NCI-H146 treated with DMSO at 0.1 percent for 48 hours (cell line): ENCODE data around the gene ZP3.
"Not testable (repeated sequence)": the region's sequence is repeated elsewhere in the genome, so short reads cannot be mapped to it uniquely, and the experiment has no call there.

Experiments
- DNase-seq: peaks from one replicate; lab custom pipeline; 2025; ENCODE audit not compliant: unreplicated experiment; lab: John Stamatoyannopoulos, UW

Gene ZP3

DNA sequence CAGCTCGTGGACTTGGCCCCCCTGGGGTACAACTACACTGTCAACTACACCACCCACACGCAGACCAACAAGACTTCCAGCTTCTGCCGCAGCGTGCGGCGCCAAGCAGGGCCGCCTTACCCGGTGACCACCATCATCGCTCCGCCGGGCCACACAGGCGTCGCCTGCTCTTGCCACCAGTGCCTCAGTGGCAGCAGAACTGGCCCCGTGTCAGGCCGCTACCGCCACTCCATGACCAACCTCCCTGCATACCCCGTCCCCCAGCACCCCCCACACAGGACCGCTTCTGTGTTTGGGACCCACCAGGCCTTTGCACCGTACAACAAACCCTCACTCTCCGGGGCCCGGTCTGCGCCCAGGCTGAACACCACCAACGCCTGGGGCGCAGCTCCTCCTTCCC, 57.9 kb downstream of the ZP3 start:
- DNase-seq: not testable (repeated sequence)

DNA sequence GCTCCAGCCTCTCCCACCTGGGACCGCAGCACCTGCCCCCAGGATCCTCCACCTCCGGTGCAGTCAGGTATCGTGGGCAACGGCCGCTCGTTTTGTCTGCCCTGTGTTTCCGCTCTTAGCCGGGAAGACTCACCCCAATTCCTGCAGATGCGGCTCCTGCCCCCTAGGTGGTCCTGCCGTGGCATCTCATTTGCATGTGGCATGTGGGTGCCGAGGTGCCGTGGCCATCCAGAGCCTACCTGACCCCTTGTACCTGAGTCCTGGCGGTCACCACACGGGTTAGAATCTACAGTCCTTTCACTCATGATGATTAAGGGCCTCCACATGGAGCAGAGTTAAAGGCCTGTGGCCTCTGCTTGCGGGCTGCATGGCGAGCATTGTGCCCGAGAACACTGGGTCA, 58.3 kb downstream of the ZP3 start:
- not testable (repeated sequence) for DNase-seq

DNA sequence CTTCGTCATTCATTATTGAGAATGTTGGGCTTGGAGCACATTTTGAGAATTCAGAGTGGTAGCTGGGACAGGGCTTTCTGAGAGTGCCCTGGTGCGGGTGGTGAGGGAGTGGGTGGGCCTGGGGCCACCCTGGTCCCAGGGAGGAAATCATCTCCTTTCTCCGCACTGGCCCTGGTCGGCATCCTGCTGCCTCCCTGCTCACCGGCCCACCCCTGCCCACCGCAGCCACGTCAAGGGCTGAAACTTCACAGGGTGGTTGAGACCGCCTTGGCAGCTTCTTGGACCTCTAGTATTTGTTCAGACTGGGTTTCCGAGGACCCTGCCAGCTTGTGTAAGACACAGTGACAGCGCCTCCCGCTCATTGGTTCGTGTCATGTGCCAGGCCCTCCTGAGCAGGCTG, 59.7 kb downstream of the ZP3 start:
- DNase-seq: not testable (repeated sequence)

DNA sequence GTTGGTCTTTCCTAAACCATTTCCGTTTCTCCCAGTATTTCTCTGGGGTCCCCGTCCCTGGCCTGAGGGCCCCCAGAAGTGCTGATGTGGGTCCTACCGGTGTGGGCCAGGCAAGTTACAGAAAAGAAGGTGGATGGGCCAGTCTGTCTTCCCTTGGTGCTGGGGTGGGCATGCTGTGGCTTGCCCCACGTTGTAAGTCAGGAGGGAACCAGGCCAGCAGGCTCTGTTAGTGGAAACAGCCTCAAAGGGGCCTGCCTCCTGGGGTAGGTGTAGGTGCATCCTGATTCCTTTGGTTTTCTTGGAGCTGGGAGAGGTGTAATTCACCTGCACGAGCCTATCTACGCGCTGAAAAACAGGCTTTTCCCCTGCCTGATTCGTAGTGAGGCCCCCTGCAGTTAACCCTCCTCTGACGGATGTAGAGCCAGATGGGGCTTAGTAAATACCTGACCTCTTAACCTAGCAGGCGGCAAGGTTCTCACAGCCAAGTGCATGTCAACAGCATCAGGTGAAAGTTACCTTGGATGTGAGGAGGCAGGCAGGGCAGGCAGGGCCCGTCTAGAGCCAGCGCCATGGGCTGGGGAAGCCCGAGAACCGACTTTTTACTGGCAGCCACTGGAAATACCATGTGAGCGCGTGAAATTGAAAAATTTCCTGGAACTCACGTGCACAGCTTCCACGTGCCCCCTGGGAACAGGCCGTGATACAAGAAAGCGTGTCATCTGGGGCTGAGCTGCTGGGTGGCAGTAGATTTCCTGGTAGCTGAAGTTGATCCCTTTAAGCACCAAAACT, 61.3 kb downstream of the ZP3 start:
- DNase-seq: not testable (repeated sequence)

DNA sequence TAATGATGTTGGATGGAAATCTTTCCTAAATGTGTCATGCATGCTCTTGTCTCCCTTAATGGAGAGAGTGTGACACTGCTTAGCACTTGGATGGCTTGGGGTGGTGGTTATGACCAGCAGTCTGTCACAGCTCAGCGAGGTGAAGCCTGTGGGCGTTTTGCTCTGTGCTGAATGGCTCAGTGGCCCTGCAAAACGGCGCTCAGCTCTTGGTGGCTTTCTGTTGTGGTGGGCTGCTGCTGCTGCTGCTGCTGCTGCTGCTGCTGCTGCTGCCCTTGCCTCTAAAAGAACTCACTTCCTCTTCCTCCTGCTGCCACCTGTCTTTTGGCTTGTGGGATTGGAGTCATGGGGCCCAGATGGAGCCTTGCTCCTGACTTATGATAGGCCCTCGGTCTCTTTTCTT, 61.9 kb downstream of the ZP3 start:
- DNase-seq: not testable (repeated sequence)

DNA sequence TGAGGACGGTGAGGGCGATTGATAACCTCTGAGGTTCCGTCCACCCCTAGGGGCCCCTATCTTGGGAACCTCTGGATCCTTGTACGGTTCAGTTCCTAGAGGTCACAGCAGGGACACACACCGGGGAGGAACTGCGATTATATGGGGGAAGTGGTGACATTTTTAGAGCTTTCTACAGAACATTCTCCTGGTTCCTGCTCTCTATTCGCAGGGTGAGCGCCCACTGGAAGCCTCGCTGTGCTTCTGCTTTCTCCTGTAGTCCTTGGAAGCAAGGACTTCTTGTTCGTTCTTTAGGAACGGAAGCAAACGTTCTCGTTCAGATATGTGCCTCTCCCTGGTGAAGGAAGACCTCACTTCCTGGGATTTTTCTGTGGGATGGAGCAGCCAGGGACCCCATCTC, 63.2 kb downstream of the ZP3 start:
- DNase-seq: not testable (repeated sequence)
